Right renal cortex interstitium (tissue), 3 donors: ENCODE data around the gene MCM9. TPM values are rescaled to one million over a fixed set of nuclear protein-coding genes. Genes with fewer than 3 reads are reported as not detected.
A peak's percentile ranks its signal among the peaks of the same experiment; 100 is the strongest.

Experiments
- DNase-seq, 3 donors: peaks; one replicate each; pipeline ENCODE4 v3.0.0-alpha.2; 2013; ENCODE audit warnings: low read depth in 3 of 3, low spot score in 2 of 3
- polyA plus RNA-seq, 3 donors: library from polyadenylated mRNA; unstranded; fragments of 120-200 nt; gene quantifications; one replicate each; pipeline ENCODE4 v1.2.1, GENCODE V29; 2013; ENCODE audit not compliant: insufficient read length in 3 of 3

MCM9 gene
- polyA plus RNA-seq, 3 donors, result 23.6 to 26.8 (median 24.2) TPM

DNA sequence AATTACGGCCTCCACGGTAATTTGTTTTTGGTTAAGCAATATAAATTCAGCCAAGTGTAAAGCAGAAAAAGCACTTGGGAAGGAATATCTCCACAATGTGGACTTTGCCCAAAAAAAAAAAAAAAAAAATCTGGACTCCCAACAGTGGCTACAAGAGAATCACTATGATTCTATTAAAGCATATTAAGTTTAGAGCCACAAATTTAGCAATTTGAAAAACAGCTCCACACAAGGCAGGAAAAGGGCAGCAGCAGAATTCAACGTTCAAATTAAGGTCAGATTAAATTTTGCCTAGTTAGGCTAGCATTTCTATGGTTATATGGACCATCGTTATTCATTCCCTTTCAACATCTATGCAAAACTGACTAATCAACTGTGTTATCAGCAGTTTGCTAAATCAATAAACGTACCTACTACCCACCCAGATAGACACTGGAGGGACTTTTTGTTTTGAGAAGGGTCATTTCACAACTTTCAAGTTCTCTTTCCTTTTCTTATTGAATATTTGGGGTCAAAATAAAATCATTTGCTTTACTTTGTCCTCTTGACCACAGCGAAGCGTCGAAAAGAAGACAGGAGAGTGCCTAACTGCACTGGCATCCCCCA lies 1.0 kb downstream of the MCM9 start:
- peak in 2 of 3 donors; percentile 3 to 10 for DNase-seq

DNA sequence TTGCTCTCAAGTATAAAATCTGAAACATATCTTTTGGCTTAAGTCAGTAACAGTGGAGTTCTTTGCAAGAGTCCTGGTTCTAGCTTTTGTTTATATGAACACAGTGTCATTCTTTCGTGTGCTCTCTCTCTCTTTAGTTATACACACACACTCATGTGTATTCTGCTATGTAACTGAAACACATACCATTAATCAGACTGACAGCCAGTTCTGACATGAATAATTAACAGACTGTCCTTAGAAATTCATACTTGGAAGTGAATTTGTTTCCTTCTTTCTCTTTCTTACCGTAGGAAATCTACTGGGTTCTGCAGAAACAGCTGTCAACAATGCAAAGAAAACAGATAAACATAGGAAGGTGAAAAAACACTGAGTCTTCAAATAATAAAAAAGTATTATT lies 2.5 kb downstream of the MCM9 start:
- no peak for DNase-seq

DNA sequence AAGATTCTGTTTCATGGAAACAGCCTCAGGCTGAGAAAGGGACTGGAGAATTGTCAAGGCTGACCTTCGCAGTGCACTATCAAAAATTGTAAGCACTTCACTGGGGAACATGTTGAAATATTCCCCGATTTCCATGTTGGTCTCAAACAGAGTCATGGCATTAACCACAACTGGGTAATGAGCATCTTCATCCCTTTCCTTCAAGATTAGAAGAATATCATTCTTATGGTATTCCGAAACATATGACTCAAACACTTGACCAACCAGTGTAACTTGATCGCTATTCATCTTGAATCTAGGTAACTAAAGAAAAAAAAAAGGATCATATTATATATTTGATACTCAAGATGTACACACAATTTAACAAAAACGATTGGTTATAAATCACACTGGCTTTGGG lies 3.5 kb downstream of the MCM9 start:
- DNase-seq, result no peak

DNA sequence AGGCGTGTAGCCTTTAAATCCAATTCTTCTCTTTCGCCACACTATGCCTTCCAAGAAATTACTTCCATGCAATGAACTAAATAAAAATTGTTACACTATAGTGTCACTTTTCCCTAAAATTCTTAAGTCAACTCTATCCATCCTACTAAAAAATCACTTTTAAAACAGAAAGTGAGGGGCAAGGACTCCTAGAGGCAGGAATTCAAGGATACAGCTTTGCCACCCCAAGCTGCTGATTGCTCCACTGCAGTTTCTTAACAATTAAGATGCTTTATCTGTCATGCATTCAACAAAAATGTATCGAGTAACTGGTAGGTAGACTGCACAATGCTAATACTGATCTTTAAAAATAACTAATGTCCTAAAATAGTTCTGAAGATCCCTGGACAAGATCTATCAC lies 4.3 kb downstream of the MCM9 start:
- DNase-seq, result no peak

DNA sequence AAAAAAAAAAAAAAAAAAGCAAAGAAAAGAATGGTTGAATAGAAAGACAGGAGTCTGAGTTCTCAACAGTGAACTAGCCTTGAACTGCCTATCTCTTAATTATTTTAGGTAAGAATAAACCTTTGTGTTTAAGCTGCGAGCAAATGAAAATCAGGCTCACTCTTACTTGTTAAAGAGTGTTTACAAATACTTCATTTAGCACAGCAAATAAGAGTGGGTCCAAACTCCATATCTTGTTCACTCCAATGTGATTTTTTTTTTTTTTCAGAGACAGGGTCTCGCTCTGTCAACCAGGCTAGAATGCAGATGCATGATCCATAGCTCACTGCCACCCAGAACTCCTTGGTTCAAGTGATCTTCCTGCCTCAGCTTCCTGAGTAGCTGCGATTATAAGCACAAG lies 11.9 kb downstream of the MCM9 start:
- DNase-seq, result no peak

DNA sequence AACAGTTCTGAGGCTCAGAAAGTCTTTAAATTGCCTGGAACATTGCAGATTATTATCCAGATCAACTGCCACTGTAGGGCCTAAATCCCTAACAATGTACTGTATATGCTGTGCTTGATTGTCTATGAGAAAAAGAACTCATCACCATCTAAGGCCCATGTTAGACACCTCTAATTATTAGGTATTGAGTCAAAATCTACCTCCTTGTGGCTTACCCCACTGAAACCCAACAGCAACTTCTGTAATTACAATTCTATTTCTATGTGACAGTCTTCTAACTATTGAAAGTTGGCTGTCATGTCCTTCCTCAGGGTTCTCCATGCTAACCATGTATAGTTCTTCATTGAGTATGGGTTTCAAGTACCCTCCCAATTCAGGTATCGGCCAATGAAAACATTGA lies 13.9 kb downstream of the MCM9 start:
- DNase-seq, result no peak

DNA sequence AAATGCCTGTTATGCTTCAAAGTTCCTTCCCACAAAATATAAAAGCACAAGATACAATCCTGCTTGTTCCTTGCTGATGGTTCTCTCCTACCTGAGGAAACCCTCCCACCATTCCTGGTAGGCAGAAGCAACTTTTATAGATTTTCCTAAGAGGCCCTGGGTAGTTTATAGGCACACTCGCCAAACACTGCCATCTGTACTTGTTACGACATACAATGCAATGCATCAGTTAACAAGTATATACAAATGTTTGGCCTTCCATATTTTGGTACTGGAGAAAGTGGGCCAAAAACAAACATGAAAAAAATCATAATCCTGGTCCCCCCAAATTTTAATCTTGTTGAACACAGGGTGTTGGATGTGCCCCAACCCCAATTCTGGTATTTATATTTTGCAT lies 16.6 kb downstream of the MCM9 start:
- DNase-seq, result no peak

DNA sequence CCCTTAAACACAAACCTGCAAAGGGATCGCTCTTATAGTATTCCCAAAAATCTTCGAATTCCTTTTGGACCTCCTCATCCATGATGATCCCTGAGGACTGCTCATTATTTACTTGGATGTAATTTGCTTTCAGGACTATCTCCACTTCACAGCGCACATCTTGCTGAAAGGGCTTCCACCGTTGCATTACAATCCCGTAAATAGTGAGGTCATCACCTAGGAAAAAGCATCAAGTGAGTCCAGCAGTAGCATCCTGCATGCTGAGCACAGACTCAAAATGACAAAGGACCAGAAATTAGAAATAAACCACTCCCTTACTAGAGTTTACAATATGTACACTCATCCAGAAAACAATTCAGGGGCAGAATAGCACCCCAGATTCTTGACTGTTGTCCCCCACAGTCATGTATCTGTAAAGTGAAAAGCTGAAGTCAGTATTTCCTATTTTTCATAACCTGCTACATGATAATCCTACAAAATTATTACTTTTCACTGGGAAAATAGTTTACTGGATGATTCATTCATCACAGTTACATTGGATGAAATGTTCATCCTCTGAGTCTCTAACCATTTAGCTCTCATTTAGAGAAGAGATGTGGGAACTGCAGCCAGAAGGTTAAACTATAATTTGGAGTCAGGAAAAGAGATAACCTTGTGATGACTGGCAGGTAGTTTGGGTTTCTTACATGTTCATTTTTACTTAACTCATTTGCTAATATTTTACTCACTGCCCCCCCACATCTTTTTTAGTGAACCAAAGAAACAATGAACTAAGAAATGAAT lies 17.2 kb downstream of the MCM9 start:
- DNase-seq, result no peak

DNA sequence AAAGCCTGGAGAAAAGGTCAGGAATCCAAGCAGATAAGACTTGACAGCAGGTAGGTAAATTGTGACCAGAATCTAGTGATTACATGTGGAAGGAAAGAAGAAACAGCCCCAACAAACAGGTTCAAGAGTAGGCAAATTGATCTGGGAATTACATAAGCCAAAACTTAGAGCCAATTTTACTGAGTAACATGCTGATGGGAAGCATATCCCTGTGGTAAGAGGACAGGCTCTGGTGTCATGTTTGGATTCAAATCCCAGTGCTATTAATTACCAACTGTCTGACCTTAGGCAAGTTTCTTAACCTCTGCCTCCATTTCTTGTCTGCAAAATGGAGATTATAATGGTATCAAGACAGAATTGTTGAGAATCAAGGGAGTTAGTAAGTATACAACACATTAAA lies 20.4 kb downstream of the MCM9 start:
- no peak for DNase-seq

DNA sequence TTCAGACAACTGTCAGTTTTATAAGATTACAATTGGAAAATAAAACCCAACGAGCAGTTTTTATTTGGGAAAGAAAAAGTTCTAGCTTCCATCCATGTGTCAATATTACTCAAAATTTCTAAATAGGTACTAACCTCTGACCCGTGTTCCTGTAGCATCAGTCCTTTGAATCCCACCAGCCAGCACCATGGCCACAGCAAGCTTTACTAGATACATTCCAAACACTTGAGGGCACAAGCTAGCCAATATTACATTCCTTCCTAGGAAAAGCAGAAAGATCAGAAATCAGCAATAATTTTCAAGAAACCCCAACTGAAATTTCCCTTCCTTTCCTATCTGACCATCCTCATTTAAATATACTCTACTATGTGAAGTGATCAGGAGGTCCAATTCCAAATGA lies 21.8 kb downstream of the MCM9 start:
- DNase-seq, result no peak

DNA sequence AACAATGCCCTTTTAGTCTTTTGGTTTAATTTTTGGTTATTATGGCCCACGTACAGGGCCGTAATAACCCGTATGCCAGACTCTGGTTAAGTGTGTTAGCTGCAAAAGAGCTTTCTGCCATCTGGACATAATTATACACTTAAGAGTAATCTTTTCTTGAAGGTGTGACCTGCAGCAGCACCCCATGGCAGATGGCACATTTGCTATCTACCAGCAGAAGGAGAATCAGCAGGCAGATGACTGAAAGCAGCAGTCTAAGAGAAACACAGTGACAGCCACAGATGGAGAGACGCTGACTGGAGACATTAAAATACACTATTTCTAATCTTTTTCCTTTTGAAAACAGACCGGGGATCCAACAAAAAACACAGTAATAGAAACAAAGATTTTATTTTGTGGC lies 22.3 kb downstream of the MCM9 start:
- DNase-seq, result no peak

DNA sequence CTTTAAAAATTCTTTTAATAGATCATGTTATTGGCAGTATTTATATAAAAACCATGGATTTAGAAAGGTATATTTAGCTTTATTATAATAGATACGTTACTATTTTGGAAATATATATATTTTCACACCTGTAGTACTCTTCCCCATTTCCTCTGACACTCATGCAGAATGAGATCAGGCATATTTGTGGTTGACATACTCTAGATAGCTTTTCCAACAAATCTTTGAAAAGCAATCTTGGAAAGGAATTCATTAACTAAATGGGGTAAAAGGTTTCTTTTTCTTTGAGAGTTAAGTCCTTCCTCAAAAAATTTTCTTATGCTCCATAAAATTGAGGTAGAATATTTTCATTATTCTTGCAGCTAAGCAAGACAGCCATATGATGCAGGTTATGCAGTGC lies 26.5 kb downstream of the MCM9 start:
- DNase-seq, result no peak

DNA sequence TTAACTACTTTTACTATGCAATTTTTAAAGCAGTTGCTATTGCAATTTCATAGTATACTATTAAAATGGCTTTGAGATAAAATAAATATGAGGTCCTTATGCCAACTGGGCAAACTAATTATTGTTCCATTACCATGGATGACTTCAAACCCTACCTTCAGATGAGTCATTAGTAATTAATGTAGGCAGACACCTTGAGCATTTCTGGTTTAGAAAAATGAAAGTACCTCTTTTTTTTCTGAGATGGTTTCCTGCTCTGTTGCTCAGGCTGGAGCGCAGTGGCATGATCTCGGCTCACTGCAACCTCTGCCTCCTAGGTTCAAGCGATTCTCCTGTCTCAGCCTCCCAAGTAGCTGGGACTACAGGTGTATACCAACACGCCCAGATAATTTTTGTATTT lies 29.1 kb downstream of the MCM9 start:
- no peak for DNase-seq

DNA sequence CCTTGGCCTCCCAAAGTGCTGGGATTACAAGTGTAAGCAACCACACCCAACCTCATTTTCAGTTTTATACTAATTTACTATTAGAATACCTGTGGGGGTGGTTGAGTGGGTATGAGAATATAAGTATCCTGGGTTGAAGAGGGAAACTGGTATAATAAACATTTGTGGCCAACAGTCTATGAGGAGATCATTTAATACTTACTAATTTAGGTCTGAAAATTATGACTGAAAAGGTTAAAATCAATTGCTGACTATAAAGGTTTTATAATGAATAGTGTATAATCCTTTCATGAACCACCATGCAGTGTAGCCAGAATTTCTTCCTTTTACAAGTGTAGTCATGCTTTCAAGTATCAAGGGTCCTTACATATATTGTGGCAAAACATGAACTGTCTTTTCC lies 29.9 kb downstream of the MCM9 start:
- DNase-seq, result no peak

DNA sequence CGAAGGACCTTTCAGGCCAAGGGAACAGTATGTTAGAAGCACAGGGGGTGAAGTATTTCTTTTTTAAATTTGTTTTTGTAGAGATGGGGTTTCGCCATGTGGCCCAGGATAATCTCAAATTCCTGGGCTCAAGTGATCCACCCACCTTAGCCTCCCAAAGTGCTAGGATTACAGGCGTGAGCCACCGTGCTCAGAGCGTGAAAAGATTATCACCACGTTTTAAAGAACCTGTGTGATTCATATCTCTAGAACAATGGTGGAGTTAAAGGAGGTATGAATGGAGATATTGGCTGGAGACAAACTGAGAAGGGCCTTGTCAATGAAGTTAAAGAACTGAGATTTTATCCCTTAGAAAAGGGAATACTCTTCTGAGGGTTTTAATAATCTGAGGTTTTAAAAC lies 31.3 kb downstream of the MCM9 start:
- DNase-seq, result no peak

DNA sequence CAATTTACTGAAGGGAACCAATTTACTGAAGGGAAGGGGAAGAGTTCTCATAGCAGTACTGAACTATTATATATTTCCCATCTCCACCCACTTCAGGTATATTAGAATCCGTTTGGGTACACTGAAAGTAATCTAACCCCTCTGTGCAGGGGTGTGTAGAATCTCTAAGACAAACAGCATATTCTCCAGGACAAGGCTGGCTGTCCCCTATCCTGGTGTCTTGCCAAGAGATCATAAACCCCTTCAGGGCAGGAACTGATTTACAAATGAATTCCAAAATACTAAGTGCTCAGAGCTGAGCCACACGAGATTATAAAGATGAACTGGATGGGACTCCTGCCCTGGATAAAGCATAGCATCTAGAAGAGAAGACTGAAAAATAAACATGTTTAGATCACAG lies 31.8 kb downstream of the MCM9 start:
- no peak for DNase-seq

DNA sequence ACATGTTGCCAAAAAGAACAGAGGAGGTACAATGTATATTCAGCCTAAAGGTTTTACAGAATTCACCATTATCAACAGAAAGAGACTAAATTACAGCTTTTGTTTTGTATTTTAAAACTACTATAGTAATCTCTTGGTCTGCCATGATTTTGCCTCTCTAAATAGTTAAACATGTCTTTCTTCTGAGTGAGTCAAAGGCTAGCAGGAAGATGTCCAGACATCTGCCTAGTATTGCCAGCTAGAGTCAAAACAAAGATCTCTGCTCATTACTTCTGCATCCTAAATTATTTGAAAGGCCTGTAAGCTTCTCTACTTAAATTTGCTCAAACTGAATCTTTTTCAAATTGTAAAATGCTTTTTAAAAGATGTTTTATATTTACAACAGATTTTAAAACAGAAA lies 32.2 kb downstream of the MCM9 start:
- no peak for DNase-seq

DNA sequence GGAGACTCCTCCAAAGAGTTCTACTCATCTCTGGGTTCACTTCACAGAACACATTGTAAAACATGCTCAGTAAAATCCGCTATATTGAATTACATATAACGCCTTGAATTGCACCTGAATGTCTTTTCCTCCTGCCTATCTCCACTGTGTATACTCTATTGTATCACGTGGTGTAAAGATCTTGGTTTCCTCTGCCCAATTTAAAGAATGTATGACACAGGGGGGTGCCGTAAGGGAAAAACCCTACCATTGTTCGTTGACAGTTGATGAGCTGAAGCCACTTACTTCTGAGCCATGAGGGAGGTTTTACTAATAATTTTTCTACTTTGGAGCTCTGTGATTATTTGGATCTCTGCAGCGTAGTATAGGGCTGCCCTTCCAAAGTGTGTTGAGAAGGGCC lies 35.0 kb downstream of the MCM9 start:
- DNase-seq, result no peak

DNA sequence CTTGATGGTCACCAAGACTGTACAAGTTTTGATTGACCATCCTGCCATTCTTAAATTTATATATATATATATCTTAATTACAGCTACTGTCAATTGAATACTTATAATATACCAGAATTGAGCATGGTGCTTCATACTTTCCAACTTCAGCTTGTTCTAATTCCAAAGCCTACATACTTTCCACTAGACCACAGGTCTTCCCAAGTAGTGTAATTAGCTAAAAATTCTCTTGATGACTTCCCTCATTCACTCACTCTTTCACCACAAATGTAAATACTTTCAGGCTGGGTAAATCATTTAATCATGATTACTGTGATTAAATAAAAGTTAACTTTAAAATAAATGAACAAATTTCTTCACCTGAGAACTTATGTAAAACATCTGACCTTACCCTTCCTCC lies 37.6 kb downstream of the MCM9 start:
- DNase-seq, result no peak

DNA sequence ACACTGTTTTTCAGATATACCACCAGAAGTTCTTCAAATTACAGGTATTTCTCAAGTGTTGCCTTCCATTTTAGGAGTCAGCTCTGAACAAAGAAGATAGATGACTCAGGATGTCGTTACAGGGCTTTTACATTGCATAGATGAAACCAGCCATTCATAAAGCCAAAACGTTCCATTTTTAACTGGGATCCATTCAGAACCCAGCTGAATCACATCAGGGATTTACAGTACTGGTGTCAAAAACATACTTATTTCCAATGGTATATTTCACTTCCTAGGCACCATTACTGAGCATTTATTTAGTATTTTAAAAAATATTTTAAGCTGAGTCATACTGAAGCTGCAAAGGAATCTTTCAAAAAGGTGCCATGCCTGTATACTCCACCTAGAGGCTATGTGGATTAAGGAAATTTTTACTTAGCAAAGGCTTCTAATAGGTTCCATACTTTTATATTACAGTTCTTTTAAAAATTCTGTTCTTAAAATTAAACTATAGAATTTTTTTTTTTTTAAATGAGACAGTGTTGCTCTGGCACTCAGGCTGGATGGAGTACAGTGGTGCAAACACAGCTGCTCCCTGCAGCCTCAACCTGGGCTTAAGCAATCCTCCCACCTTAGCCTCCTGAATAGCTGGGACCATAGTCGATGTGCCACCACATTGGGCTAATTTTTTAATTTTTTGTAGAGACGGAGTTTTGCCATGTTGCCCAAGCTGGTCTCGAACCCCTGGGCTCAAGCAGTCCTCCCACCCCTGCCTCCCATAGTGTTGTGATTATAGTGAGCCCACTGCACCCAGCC lies 38.4 kb downstream of the MCM9 start:
- no peak for DNase-seq

DNA sequence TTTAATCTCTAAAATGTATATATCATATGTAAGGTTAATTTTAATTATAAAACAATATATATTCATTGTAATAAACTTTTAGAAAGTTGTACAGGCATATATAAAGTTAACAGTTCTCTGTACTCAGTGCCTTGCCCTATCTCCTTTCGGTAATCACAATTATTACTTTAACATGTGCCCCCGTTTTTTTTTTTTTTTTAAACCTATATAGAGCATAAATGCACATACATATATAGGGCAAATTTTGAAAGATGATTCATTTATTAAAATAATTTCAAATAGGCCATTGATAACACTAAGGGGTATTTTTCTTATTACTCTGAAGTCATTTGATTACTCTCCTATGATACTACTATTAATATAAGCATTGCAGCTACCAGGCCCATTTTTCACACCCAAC lies 39.1 kb downstream of the MCM9 start:
- no peak for DNase-seq

DNA sequence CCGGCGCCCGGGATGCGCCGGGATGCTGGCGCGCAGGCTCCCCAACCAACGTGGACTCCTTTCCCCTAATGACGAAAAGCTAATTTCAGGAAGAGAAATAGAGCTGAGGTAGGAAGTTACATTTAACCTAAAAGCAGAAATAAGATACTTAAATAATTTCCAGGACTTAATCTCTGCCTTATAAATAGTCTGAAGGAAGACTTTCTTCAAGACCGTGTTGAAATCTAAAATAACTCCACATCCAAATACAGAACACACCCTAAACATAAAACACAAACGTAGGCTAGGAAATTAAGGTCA lies 39.7 kb downstream of the MCM9 start:
- no peak for DNase-seq
